Measurements from ENCODE around the gene HACD4. TPM values are rescaled to one million over a fixed set of nuclear protein-coding genes. Genes with fewer than 3 reads are reported as not detected.

HACD4 gene
- total and polyA plus RNA-seq, 9 of the 15 experiments (the other 6 are each of a cell fraction or from before 2014, with no cell fraction given): 0.02 TPM; not detected in 8

- no peak for TF ChIP-seq ZBTB43 (CRISPR knock-in tag; IDR thresholded peaks at IDR 0.05)
Measured at GRCh38 chr9:21070906-21071305, 39.5 kb upstream of the HACD4 start (continued).

GRCh38 chr9:21070171-21070571 lies 38.7 kb upstream of the HACD4 start:
- no peak for DNase-seq (ENCODE audit: extremely low read depth in 1 of 4, low spot score in 3 of 4)
- CTCF ChIA-PET (ENCODE audit: low intra/inter-chr PET ratio): no interaction called here
- Histone ChIP-seq H3K9me3 (replicated peaks; ENCODE audit: control insufficient read depth, insufficient read depth, low read depth, low read length) (no peaks in the 10 kb centered on the region), H3K36me3 (ENCODE audit: control insufficient read depth, insufficient read depth, low read length) (no peaks in the 10 kb centered on the region), H3K9me1 (ENCODE audit: control insufficient read depth, insufficient read depth, low read length) (no peaks in the 10 kb centered on the region), H4K20me1 (replicated peaks; ENCODE audit: control insufficient read depth, insufficient read depth, low read length) (no peaks in the 10 kb centered on the region), H3K4me3 (no peak overlapping the region), H3K27ac (ENCODE audit: extremely low read depth, low read depth, low read length) (no peak overlapping the region), H2AFZ (ENCODE audit: low read depth, low read length) (no peak overlapping the region), H3K27me3 (ENCODE audit: control insufficient read depth in 2 of 2, insufficient read depth in 2 of 2, low read length in 2 of 2) (no peaks in the 10 kb centered on the region), H3K79me2 (ENCODE audit: control insufficient read depth, insufficient read depth, low read length) (no peaks in the 10 kb centered on the region), H3K9ac (ENCODE audit: insufficient read depth in 1 of 2, low read depth in 2 of 2, low read length in 2 of 2) (no peak overlapping the region), H3K4me2 (ENCODE audit: insufficient read depth, low read length) (no peak overlapping the region), H3K4me1 (replicated peaks in 1 of 2; ENCODE audit: control insufficient read depth in 2 of 2, insufficient read depth in 2 of 2, low read length in 2 of 2) (no peaks in the 10 kb centered on the region)
- no peak for FAIRE-seq
- intact Hi-C loops (cut with micrococcal nuclease) (no loop called here), in situ Hi-C loops (cut with MboI) (no loop called here)
- no TSS peak for BruUV-seq (replicated peaks)
- no CpG with 5 or more reads among the region's 4 CpGs for WGBS (ENCODE audit: insufficient coverage, low coverage, missing lambda C conversion rate)
- ATAC-seq: no peak
- POLR2A ChIA-PET: no interaction called here
- TF ChIP-seq SP2 (IDR thresholded peaks at IDR 0.05; ENCODE audit: extremely low read depth, low read depth, low read length, poor library complexity, severe bottlenecking) (no peak), ZNF696 (CRISPR knock-in tag; conservative IDR thresholded peaks at IDR 0.05) (no peak), ZFX (CRISPR knock-in tag; IDR thresholded peaks at IDR 0.05) (no peak), ZNF24 (IDR thresholded peaks at IDR 0.05) (no peak), ZNF512 (tag; IDR thresholded peaks at IDR 0.05) (no peak), CBFA2T3 (IDR thresholded peaks at IDR 0.05) (no peak), PHF21A (IDR thresholded peaks at IDR 0.05; ENCODE audit: borderline replicate concordance, low read depth) (no peak), TSHZ1 (CRISPR knock-in tag; IDR thresholded peaks at IDR 0.05) (no peak), ZC3H4 (CRISPR knock-in tag; IDR thresholded peaks at IDR 0.05; ENCODE audit: borderline replicate concordance) (no peak), ZKSCAN1 (IDR thresholded peaks at IDR 0.05; ENCODE audit: low read depth, low read length) (no peak)
